Upper lobe of right lung (tissue), 1 donor: ENCODE data around the gene KRTAP10-4. TPM values are rescaled to one million over a fixed set of nuclear protein-coding genes. Genes with fewer than 3 reads are reported as not detected.

Source experiments
- ATAC-seq: fragments of 200-7000 bp; cut with Tn5 transposase; one replicate; pipeline ENCODE4 v1.9.1; 2020; ENCODE audit warnings: mild to moderate bottlenecking, moderate library complexity
- DNase-seq: peaks from one replicate; pipeline ENCODE4 v3.0.0-alpha.2; 2020
- H3K27ac ChIP-seq: fragments of 200-600 bp; one replicate; pipeline ENCODE4 v1.8.0; 2022
- H3K27me3 ChIP-seq: fragments of 200-600 bp; one replicate; pipeline ENCODE4 v1.8.0; 2022; ENCODE audit warnings: mild to moderate bottlenecking
- H3K36me3 ChIP-seq: fragments of 200-600 bp; one replicate; pipeline ENCODE4 v1.8.0; 2022
- H3K4me1 ChIP-seq: fragments of 200-600 bp; one replicate; pipeline ENCODE4 v1.8.0; 2022
- H3K4me3 ChIP-seq: fragments of 200-600 bp; one replicate; pipeline ENCODE4 v1.8.0; 2022; ENCODE audit warnings: mild to moderate bottlenecking
- H3K9me3 ChIP-seq: fragments of 200-600 bp; one replicate; pipeline ENCODE4 v1.8.0; 2022
- CTCF ChIP-seq: fragments of 200-600 bp; IDR thresholded peaks from one replicate; pipeline ENCODE4 v1.8.0; 2022; ENCODE audit warnings: antibody characterized with exemption
- intact Hi-C: fragments of 100-400 bp; cut with DNase I; formaldehyde crosslinking; loops from one replicate; pipeline ENCODE4 v1.11.0; 2022
- total RNA-seq: library from RNA; stranded (reverse); fragmentation: NEBNext Ultra II Directional; extraction: Animal tissue kit (Norgen Biotek cat#: 25700); gene quantifications from one replicate; pipeline ENCODE4 v1.2.1, GENCODE V29; 2021
- donor health status: DM: no; HTN: yes; CAD: no; lungs with severe emphysema.

Gene KRTAP10-4
- total RNA-seq, 1 donor from 2014 or later, result not detected

GRCh38 chr21:44615466-44615865 lies 41.9 kb downstream of the KRTAP10-4 start:
- H3K27me3 ChIP-seq, result no peaks in the 10 kb centered on the region
- TF ChIP-seq CTCF, result no peak

GRCh38 chr21:44615911-44616590 lies 42.5 kb downstream of the KRTAP10-4 start:
- no peaks in the 10 kb centered on the region for H3K27me3 ChIP-seq
- H3K4me3 ChIP-seq, result no peak overlapping the region
- no peaks in the 10 kb centered on the region for H3K36me3 ChIP-seq
- intact Hi-C loops, result no loop called here
- no peak for TF ChIP-seq CTCF
- H3K4me1 ChIP-seq, result no peaks in the 10 kb centered on the region
- ATAC-seq (no peak), DNase-seq (peak; percentile 54)
- no peaks in the 10 kb centered on the region for H3K9me3 ChIP-seq
- no peak overlapping the region for H3K27ac ChIP-seq

More at GRCh38 chr21:44615466-44615865, 41.9 kb downstream of the KRTAP10-4 start:
- no peaks in the 10 kb centered on the region for H3K36me3 ChIP-seq
- DNase-seq (no peak), ATAC-seq (no peak)
- H3K4me1 ChIP-seq, result no peaks in the 10 kb centered on the region
- peaks cover under 1% of the 10 kb centered on the region for H3K9me3 ChIP-seq
- H3K4me3 ChIP-seq, result no peak overlapping the region
- intact Hi-C loops, result no loop called here
- no peak overlapping the region for H3K27ac ChIP-seq

- Histone ChIP-seq H3K36me3 (no peaks in the 10 kb centered on the region), H3K9me3 (no peaks in the 10 kb centered on the region), H3K4me3 (no peak overlapping the region), H3K27me3 (no peaks in the 10 kb centered on the region), H3K27ac (no peak overlapping the region), H3K4me1 (no peaks in the 10 kb centered on the region)
- DNase-seq, result no peak
- intact Hi-C loops, result no loop called here
- no peak for TF ChIP-seq CTCF
- ATAC-seq, result no peak
These were observed 43.0 kb downstream of the KRTAP10-4 start for GRCh38 chr21:44616591-44616926.

GRCh38 chr21:44617071-44617501 lies 43.6 kb downstream of the KRTAP10-4 start:
- H3K27me3 ChIP-seq, result no peaks in the 10 kb centered on the region
- no peak overlapping the region for H3K4me3 ChIP-seq
- H3K36me3 ChIP-seq, result no peaks in the 10 kb centered on the region
- H3K9me3 ChIP-seq, result no peaks in the 10 kb centered on the region
- no peaks in the 10 kb centered on the region for H3K4me1 ChIP-seq
- H3K27ac ChIP-seq, result no peak overlapping the region
- intact Hi-C loops, result no loop called here
- TF ChIP-seq CTCF, result no peak
- no peak for ATAC-seq
- peak; percentile 51 for DNase-seq

- H3K9me3 ChIP-seq, result peaks cover 5% of the 10 kb centered on the region
- TF ChIP-seq CTCF, result peak; percentile 23
- H3K4me1 ChIP-seq, result no peaks in the 10 kb centered on the region
- peak; percentile 64 for DNase-seq
- no peaks in the 10 kb centered on the region for H3K27me3 ChIP-seq
- no peak overlapping the region for H3K4me3 ChIP-seq
- H3K27ac ChIP-seq, result no peak overlapping the region
- peak; percentile 79 for ATAC-seq
- intact Hi-C loops, result no loop called here
- H3K36me3 ChIP-seq, result no peaks in the 10 kb centered on the region
These were observed 45.0 kb downstream of the KRTAP10-4 start for GRCh38 chr21:44618504-44618903.

- Histone ChIP-seq H3K36me3 (no peaks in the 10 kb centered on the region), H3K4me3 (no peak overlapping the region), H3K27ac (peak overlapping the region; percentile 39), H3K9me3 (peaks cover 9% of the 10 kb centered on the region), H3K4me1 (no peaks in the 10 kb centered on the region), H3K27me3 (no peaks in the 10 kb centered on the region)
- intact Hi-C loops, result no loop called here
- no peak for TF ChIP-seq CTCF
- ATAC-seq (peak; percentile 44), DNase-seq (no peak)
These were observed 45.4 kb downstream of the KRTAP10-4 start for GRCh38 chr21:44618909-44619308.
